HG03108 (cell line): Measurements from ENCODE around the gene UQCC2.

Source experiments
- ATAC-seq: cut with Tn5 transposase; IDR thresholded peaks from one replicate; pipeline ENCODE4 v1.9.1; 2021; ENCODE audit warnings: moderate library complexity; ENCODE audit not compliant: unreplicated experiment

UQCC2 gene

GRCh38 chr6:33744001-33744848 lies 32.7 kb upstream of the UQCC2 start:
- no peak for ATAC-seq

- ATAC-seq, result no peak
Observed at GRCh38 chr6:33742837-33743236, 31.3 kb upstream of the UQCC2 start.

GRCh38 chr6:33742092-33742491 lies 30.6 kb upstream of the UQCC2 start:
- no peak for ATAC-seq

- no peak for ATAC-seq
Observed at GRCh38 chr6:33740794-33741193, 29.3 kb upstream of the UQCC2 start.

GRCh38 chr6:33740204-33740608 lies 28.7 kb upstream of the UQCC2 start:
- no peak for ATAC-seq

GRCh38 chr6:33739571-33739970 lies 28.1 kb upstream of the UQCC2 start:
- no peak for ATAC-seq

- ATAC-seq, result no peak
Observed at GRCh38 chr6:33738879-33739278, 27.4 kb upstream of the UQCC2 start.

- ATAC-seq, result no peak
Observed at GRCh38 chr6:33738153-33738552, 26.7 kb upstream of the UQCC2 start.

GRCh38 chr6:33737267-33738026 lies 25.9 kb upstream of the UQCC2 start:
- no peak for ATAC-seq

- ATAC-seq, result no peak
Observed at GRCh38 chr6:33735216-33735615, 23.7 kb upstream of the UQCC2 start.

- ATAC-seq, result no peak
Observed at GRCh38 chr6:33733709-33734007, 22.2 kb upstream of the UQCC2 start.

- no peak for ATAC-seq
Observed at GRCh38 chr6:33732817-33733708, 21.6 kb upstream of the UQCC2 start.

- no peak for ATAC-seq
Observed at GRCh38 chr6:33732385-33732784, 20.9 kb upstream of the UQCC2 start.

- ATAC-seq, result no peak
Observed at GRCh38 chr6:33731751-33732282, 20.3 kb upstream of the UQCC2 start.

- ATAC-seq, result no peak
Observed at GRCh38 chr6:33731035-33731434, 19.5 kb upstream of the UQCC2 start.

GRCh38 chr6:33730611-33731010 lies 19.1 kb upstream of the UQCC2 start:
- ATAC-seq, result no peak

GRCh38 chr6:33729059-33729458 lies 17.6 kb upstream of the UQCC2 start:
- ATAC-seq, result no peak

GRCh38 chr6:33728438-33728837 lies 16.9 kb upstream of the UQCC2 start:
- no peak for ATAC-seq

- ATAC-seq, result no peak
Observed at GRCh38 chr6:33727932-33728331, 16.4 kb upstream of the UQCC2 start.

GRCh38 chr6:33727126-33727525 lies 15.6 kb upstream of the UQCC2 start:
- ATAC-seq, result no peak

GRCh38 chr6:33726696-33727095 lies 15.2 kb upstream of the UQCC2 start:
- ATAC-seq, result no peak
